ENCODE results near the gene BCLAF3.

The BCLAF3 gene

GRCh38 chrX:19966056-19966455 is 24.8 kb downstream of the BCLAF3 start:
- DNase-seq (ENCODE audit: low spot score) = no peak

GRCh38 chrX:19964017-19964710 is 26.7 kb downstream of the BCLAF3 start:
- peak; percentile 6 for DNase-seq (ENCODE audit: low spot score)

- no peak for DNase-seq (ENCODE audit: low spot score)
Observed at GRCh38 chrX:19960913-19961312, 29.9 kb downstream of the BCLAF3 start.

- no peak for DNase-seq (ENCODE audit: low spot score)
Observed at GRCh38 chrX:19958552-19959486, 32.0 kb downstream of the BCLAF3 start.

- DNase-seq (ENCODE audit: low spot score) = no peak
Observed at GRCh38 chrX:19956923-19957322, 33.9 kb downstream of the BCLAF3 start.

- DNase-seq (ENCODE audit: low spot score) = no peak
Observed at GRCh38 chrX:19956306-19956705, 34.6 kb downstream of the BCLAF3 start.

- no peak for DNase-seq (ENCODE audit: low spot score)
Observed at GRCh38 chrX:19955306-19955705, 35.6 kb downstream of the BCLAF3 start.

GRCh38 chrX:19954335-19955096 is 36.3 kb downstream of the BCLAF3 start:
- no peak for DNase-seq (ENCODE audit: low spot score)

GRCh38 chrX:19953145-19953544 is 37.7 kb downstream of the BCLAF3 start:
- DNase-seq (ENCODE audit: low spot score) = no peak

- no peak for DNase-seq (ENCODE audit: low spot score)
Observed at GRCh38 chrX:19949340-19949739, 41.5 kb downstream of the BCLAF3 start.

GRCh38 chrX:19947612-19948011 is 43.2 kb downstream of the BCLAF3 start:
- DNase-seq (ENCODE audit: low spot score) = no peak

Data from CD4-positive, alpha-beta T cell treated with Interleukin-15 for 4 hours (primary cell).